HG03521 (cell line): ENCODE measurements around the gene RSPH3.
A peak's percentile ranks its signal among the peaks of the same experiment; 100 is the strongest.
"Not testable (repeated sequence)": the region's sequence is repeated elsewhere in the genome, so short reads cannot be mapped to it uniquely, and the experiment has no call there.

Experiments used
- ATAC-seq: cut with Tn5 transposase; IDR thresholded peaks from one replicate; pipeline ENCODE4 v1.9.1; 2021; ENCODE audit warnings: mild to moderate bottlenecking, moderate library complexity; ENCODE audit not compliant: unreplicated experiment

RSPH3 gene, protein sequence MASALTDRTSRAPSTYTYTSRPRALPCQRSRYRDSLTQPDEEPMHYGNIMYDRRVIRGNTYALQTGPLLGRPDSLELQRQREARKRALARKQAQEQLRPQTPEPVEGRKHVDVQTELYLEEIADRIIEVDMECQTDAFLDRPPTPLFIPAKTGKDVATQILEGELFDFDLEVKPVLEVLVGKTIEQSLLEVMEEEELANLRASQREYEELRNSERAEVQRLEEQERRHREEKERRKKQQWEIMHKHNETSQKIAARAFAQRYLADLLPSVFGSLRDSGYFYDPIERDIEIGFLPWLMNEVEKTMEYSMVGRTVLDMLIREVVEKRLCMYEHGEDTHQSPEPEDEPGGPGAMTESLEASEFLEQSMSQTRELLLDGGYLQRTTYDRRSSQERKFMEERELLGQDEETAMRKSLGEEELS

DNA sequence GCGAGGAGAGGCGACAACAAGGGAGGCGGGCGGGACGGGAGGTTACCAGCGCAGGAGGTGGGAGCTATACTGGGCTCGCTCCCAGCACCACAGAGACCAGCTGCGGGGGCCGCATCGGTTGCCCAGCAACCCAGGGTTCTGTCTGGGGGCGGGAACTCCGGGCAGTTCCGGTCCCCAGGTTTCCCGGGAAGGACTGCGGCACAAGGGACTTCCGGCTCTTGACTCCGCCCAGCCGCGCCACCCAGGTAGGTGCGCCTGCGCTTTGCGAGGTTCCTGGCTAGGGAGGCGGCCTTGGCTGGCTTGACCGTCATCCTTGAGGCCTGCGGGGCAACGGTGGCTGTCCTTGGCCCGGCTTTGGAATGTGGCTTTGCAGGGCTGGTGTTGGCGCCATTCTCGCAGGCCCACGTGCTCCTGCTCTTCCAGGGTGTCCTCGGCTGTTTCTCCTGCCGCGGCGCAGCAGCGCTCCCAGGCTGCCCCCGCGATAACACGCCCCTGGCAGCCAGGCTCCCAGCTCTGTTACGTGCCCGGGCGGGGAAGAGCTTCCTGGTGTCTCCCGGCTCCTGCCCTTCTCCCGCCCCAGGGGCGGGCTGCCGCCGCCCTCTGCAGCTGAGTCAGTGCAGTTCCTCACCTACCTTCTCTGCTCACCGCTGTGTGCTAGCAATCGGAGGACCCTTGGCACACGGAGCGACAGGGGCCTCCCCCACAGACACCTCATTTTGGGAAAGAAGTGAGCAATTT lies at the start of gene RSPH3:
RSPH3 (minus strand) TSS at position 537 of the 738 bp plus-strand sequence. CDS start 652 bp downstream, outside the sequence.
- peak; percentile 93 for ATAC-seq

DNA sequence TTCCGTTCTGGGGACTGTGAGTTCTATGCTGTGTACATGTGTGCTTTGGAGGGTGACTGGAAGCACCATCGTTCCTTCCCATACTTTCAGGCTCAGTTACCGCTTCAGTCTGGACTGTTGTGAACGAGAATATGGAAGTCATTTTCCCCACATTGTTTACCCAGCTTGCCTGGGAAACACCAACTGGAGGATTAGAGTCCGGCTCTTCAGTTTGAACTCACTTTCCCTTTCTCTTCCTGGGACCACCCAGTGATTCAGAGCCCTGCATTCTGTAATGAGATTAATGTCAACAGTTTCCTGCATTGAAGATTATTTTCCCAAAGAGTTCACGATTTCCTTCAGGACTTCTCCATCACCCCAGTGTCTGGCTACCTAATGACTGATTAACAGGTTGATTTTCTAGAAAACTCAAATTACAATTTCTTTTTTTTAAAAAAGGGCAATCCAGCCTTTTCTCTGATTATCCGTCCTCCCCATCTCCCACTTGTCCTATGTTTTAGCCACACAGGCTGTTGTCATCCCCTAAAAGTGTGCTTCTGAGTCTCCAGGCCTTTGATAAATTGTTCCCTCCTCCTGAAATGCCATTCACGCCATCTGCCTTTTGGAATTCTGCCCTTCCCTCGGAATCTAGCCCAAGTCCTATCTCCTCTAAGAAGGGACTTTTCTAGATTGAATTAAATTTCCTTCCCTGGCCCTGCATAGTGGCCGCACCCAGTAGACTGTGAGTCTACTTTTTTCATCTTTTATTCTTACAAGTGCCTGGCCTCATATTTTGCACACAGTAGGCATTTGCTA lies 48.1 kb upstream of the RSPH3 start:
- ATAC-seq, result no peak

DNA sequence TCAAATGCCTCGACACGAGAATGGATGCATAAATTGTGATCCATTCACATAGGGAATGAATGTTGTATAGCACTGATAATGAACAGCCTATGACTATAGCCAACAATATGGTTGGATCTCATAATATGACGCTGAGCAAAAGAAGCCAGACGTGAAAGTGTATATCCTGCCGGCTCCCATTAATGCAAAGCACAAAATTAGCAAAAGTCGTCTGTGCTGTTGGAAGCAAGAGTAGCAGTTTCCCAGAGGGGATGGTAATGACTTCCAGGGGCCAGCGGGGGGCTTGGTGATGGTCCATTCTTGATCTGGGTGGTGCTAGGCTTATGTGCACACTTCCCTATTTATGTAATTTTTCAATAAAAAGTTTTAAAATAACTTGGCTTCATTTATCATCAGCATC lies 45.8 kb upstream of the RSPH3 start:
- ATAC-seq, result no peak

DNA sequence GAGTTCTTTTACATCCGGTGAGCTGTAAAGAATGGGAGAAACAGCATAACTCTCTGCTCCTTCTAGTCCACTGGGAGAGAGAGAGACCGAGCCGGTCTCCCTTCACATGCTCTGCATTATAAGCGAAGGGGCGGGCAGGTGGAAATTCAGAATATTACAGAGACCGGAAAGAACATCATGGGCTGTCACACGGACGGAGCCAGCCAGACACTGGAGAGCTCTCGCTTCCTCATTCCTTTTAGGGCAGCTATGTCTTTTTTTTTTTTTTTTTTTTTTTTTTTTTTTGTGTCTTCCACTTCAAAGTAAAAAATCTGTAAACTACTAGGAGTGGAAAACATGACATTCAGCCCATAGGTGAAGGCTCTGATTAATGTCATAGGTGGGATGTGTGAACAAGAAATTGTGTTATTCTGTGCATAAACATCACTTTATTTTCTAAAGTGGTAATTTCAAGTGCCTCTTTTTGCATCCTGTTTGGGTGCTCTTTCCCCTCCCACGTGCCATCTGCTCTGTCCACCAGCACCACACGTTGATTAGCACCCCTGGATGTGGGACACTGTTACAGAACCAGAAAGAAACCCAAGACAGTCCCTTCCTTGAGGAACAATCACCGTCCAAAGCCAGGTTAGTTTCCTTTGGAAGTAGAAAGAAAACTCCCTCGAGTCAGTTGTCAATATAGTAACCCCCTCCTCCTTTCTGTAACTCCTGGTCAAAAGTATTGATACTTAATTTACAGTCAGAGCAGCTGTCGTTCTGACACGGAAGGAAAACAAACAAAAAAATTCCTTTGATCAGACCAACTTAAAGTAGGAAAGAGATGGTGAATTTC lies 45.1 kb upstream of the RSPH3 start, which contains the start of gene TAGAP:
TAGAP (minus strand) TSS at position 93 of the 829 bp plus-strand sequence. CDS start 845 bp downstream, outside the sequence.
- ATAC-seq, result peak; percentile 64

DNA sequence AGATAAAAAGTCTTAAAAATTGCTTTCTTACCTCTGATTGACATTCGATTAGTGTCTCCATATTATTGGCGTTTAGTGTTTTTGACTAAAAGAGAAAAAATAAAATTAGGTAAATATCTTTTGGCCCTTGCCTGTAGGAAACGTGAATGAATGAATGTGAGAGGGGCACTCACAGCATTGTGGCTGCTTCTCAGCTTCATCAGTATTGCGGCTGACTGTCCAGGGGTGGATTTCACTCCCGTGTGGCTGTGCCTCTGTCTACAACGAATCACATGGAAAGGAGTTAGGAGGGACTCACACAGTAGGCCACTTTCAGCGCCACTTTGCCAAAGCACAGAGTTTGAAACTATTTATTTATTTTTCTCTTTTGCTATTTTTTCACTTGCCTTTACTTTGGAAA lies 43.9 kb upstream of the RSPH3 start:
- no peak for ATAC-seq

DNA sequence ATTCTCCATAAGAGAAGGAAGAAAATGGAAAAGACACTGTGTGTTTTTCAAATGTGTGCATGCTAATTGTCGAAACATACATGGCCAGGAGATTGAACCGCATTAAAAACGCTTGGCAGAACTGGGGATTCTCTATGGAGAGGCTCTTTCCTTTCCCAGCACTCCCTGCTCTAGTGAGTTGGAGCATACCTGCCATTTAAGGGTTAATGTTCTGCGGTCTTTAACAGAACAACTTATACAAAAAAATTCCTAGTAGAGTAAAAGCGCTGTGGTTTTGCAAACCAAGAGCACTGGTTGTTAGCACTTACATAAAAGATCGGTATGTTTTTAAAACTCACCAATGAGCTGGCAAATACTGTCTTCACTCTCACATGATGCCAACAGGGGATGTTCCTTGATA lies 43.2 kb upstream of the RSPH3 start:
- ATAC-seq, result no peak

DNA sequence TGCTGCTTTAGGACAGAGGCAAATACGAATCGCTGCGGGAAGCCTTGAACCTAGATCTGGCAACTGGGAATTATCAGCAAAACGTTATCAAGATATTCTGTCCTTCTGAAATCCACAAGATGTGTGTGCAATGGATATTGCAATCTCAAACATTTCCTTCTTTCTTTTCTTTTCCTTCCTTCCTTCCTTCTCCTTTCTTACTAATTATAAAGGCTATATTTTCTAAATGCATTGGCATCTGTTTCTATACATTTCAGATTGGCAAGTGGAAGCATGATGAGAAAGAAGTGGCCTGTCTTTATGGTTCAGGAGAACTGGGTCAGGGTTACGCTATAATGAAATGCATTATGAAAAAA lies 42.8 kb upstream of the RSPH3 start:
- no peak for ATAC-seq

DNA sequence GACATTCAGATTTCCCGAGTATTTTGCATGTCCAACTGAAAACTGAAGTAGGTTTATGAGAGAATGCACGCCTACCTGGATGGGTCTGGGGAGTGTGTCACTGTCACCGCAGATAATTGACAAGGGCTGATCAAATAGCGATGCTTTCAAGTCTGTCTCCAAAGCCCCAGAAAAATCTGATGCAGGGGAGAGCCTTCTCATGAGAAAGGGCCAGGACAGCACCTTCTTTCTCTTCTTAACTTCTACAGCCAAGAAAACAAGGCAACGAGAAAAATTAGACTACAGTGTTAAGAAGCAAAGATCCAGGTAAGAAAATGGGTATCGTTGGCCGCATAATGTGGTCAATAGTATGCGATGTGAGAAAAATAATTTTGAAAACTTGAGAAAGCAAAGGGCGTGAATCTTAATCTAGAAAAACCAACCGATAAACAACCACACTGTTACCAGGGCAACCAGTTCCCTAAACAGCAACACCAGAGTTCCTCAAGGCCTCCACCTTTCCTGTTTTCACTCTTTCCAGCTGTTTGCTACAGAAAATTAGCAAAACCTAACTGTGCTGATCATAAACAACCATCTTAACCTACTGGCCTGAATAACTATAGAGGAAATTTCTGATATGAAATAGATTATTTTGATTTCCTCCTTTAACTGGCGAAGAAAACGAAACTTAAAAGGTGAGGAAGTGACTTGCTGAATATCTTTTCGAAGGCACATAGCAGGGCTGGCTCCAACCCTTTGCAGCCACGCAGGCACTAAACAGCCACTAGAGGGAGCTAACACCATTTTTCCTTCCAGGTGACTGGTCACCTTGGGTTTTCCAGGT lies 42.2 kb upstream of the RSPH3 start:
- peak; percentile 34 for ATAC-seq

DNA sequence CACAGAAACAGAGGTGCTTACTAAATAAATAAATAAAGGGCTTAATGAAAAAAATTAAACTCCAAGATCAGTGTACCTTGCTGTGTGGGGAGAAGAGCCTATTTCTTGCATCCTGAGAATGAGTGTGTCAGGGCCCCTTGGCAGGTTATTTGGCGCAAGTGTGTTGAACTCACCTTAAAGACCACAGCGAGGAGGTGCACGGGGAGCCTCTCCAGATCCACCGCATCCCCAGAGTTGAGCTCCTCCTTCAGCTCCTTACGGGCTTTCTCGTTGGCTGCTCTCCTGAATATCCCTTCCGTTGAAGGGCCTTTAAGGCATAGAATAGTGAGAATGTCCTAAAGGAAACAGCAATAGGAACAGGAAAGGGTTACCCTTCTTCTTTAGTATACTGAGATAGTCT lies 41.2 kb upstream of the RSPH3 start:
- ATAC-seq, result no peak

DNA sequence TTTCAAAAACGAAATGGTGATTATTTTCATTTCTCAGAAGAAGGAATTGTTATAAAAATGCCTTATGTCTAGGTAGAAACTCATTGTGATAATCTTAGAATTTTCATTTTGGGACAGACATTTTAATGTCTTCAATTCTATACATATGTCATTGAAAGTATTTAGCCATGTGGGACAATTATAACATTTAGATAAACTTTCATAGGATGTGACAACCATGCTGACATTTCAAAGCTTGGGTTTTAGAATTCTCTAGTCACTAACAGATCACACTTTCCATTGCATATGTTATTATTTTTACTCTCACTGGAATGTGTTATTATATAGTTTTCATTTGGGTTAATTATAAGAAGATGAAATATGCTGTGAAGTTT lies 39.9 kb upstream of the RSPH3 start:
- no peak for ATAC-seq

DNA sequence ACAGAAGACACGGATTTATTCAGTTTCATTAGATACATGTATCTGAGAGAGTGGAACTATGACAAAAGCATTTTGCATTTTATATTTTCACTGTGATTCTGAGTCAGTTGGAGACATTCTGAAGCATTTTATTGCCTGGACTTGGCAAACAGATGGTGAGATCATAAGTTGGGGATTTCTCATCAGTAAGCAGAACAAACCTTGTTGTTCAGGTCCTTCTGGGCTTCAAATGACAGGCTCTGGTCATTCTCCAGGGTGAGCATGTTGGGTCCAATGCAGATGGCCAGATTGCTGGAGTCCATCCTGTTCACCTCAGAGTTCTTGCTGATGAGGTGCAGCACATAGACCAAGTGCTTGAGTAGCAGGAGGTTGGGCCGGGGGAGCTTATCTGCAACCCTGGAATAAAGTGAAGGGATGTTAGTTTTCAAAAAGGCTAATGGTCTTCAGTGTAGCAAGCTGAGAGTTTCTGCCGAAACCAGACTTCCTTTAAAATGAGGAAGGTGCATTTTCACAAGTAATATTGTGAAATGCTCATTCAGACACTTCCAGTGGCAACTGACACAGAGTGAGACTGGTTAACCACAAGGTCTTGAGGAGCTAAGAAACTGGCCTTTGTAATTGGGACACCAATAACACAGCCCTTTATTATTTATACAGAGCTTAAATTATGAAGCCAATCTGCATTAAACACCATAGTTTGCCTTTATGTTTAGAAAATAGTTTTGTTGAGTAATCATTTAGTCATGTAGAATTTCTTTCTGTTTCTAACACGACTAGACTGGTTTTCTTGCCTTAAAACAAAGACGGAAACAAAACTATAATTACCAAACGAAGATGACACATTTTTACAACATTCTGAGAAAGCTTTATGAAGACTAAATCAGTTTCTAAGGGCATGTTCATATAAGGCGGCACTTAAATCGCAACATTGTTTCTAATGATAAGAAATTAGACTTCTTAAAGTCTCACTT lies 39.2 kb upstream of the RSPH3 start:
- peak; percentile 73 for ATAC-seq

DNA sequence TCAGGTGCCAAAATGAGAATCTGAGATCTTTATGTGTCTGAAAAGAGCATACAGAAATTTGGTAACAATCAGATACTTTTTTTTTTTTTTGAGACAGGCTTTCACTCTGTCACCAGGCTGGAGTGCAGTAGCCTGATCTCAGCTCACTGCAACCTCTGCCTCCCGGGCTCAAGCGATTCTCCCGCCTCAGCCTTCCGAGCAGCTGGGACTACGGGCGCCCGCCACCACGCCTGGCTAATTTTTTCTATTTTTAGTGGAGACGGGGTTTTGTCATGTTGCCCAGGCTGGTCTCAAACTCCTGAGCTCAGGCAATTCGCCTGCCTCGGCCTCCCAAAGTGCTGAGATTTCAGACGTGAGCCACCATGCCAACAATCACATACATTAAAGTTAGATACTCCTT lies 38.3 kb upstream of the RSPH3 start:
- ATAC-seq, result not testable (repeated sequence)

DNA sequence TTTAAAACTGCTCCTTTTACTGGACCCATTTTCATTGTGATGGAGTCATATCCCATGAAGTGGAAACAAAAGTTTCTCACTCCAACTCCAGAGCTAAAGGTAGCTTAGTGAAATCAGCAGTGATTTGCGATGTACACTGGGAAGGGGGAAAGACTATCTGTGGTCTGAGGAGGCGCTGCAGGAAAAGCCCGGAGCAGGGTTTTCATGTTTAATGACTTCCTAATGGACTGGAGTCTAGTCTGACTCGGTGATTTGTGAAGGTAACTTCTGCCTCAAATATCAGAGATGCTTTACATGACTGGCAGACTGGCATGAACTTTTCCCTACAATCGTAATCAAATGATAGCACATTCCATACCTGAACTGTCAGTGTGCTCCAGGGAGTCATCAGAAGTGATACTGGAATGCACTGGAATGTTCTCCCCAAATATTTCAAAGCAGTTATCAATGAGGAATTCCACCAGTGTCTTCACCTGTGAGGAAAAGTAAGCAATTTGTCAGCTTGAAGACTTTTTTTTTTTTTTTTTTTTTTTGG lies 37.8 kb upstream of the RSPH3 start:
- ATAC-seq, result no peak

DNA sequence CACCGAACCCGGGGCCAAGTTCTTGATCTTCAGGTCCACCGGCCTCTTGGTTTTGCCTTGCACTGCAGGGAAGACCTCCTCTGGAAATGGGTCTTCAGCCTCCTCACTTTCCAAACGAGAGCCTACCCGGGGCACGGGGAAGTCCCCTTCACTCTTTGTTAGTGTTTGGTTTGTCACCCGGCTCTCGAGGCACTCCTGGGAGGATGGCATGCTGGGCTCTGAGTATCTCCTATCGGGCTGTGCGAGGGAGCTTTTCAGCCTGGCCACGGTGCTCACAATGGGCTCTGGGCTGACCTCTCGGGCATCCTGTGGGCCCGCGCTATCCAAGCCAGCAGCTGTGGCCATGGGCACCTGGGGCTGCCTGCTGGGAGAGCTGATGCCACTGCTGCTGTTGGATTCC lies 36.7 kb upstream of the RSPH3 start:
- no peak for ATAC-seq

DNA sequence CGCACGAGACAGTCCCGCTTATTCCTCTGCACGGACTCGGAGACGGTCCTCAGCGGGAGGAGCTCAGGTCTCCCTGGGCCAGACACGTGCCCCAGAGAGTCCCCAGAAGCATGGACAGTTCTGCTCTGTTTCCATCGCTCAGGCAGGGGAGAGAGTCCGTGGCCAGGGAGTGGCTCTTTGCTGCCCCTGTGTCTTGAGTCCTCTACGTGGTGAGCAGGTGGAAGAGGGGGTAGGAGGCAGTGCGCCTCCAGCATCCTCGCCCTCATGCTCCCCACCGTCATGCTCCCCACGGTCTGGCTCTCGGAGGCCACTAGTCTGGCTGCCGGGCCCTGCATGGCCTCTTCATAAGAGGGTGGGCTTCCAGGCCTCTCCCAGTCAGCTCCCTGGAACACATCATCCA lies 35.9 kb upstream of the RSPH3 start:
- no peak for ATAC-seq

DNA sequence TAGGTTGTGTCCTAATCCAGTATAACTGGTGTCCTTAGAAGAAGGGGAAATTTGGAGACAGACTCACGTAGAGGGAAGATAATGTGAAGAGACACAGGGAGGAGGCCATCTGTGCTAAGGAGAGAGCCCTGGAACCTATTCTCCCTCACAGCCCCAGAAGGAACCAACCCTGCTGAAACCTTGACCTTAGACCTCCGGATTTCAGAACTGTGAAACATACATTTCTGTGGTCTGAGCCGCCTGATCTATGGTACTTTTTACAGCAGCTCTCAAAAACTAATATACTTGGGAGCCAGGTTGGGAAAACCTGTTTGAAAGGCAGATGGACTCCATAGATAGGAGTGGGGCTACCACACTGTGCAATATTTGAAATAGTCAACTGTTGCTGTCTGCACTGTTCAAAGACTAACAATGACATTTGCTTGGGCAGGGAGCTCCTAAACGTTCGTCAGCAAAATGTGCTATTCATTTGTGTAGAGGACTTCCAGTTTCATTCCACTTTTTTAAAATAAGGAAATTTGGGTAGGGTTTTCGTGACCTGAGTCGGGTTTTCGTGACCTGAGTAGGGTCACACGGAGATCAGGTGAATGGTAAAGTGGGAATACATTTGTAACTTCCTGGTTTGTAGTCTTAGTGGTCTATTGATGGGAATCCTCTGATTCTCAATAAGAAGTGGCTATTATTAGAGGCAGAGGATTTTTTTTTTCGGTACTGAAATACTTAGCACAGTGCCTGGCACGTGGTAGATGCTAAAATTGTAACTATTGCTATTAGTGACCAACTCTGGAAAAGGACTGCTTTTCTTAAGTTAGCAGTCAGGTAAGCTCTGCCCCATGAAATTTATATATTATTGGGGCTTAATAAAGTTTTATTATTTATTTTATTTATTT lies 33.4 kb upstream of the RSPH3 start:
- no peak for ATAC-seq

DNA sequence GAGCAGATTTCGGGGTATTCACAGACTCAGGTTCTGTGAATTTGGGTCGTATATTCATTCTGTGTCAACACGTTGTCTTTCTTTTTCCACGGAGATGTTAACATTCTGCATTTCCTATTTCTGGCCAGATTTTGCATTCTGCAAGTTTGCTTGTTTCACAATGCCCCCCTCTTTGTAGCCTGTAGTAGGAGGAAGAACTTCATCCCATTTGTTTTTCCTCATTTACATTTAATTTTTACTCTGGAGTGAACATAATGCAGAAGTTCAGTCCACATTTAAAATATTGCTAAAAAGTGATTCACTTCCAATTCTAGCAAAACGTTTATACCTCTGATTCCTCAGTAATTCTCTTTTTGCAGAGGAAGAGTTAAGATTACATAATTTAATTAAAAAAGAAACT lies 31.8 kb upstream of the RSPH3 start:
- no peak for ATAC-seq
